Measurements from ENCODE around the gene DYNLL1.
"Not testable (repeated sequence)": the region's sequence is repeated elsewhere in the genome, so short reads cannot be mapped to it uniquely, and the experiment has no call there.

The DYNLL1 gene

GRCh38 chr12:120522568-120522967, 26.7 kb downstream of the DYNLL1 start:
- no peak for DNase-seq

GRCh38 chr12:120528861-120529525, 33.1 kb downstream of the DYNLL1 start, which contains the start of gene COQ5:
TSS of gene COQ5 (minus strand) at chr12:120529158. CDS start at chr12:120529141, 17 bp downstream.
- DNase-seq = peak; percentile 73

- DNase-seq = no peak
Observed at GRCh38 chr12:120529641-120530417, 33.9 kb downstream of the DYNLL1 start.

- not testable (repeated sequence) for DNase-seq
Observed at GRCh38 chr12:120530418-120530761, 34.5 kb downstream of the DYNLL1 start.

- DNase-seq = no peak
Observed at GRCh38 chr12:120532701-120533238, 36.9 kb downstream of the DYNLL1 start.

- peak; percentile 87 for DNase-seq
Observed at GRCh38 chr12:120534203-120534702, 38.3 kb downstream of the DYNLL1 start, which contains the start of gene RNF10. TSS of gene RNF10 (plus strand) at chr12:120534356. CDS start at chr12:120534812, 456 bp downstream.

DNA sequence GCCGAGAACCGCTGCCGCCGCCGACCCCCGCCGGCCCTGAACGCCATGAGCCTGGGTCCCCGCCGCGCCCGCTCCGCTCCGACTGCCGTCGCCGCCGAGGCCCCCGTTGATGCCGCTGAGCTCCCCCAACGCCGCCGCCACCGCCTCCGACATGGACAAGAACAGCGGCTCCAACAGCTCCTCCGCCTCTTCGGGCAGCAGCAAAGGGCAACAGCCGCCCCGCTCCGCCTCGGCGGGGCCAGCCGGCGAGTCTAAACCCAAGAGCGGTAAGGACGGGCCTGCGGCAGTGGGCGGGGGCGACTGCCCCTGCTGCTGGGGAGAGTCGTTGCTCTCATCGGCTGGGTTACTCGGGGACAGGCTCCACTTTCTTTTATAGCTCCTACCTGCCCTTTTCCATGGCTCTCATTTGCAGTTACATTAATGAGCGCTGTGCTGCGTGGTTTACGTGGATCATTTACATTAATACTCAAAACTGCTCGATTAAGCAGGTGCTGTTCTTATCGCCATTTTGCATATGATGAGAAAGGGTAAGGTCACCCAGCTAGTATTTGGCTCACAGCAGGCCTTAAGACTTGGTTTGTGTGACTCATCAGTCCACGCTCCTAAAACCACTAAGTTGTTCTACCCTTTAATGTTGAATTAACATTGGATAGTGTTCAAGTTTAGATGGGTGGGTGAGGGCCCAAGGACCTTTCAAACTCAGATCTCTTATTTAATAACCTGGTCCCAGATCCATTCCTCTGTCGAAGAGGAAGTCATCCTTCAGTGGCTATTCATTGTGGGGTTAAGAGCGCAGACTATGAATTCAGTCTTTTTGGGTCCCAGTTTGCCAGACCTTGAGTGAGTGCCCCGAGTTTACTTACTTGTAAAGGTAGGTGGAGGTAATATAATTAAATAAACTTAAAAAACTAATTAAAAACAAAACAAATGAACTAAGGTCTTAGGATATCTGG, 39.1 kb downstream of the DYNLL1 start:
- no peak for DNase-seq

DNA sequence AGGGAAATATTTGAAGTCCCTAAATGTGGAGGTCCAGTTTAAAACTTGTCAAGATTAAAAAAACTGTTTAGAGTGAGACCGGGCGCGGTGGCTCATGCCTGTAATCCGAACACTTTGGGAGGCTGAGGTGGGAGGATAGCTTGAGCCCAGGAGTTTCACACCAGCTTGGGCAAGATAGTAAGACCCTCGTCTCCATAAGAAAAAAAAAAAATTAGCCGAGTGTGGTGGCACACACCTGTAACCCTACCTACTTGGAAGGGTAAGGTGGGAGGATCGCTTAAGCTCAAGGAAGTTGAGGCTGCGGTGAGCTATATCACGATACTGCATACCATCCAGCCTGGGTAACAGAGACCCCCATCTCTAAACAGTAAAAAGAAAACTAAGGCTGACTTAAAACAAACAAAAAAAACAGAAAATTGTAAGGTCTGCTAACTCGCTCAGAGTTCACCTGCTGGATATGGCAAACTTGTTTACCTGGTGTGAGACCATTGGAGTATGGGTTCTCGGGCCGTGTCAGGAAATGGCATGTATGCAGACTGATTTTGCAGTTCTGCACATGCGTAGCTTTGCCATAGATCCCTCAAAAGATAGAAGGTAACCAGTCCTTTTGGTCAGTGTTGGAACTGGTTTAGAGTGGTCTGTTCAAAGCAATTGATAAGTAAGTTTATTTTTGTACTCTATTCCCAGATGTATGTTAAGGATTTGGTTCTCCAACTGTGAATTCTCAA, 40.3 kb downstream of the DYNLL1 start:
- DNase-seq = no peak

DNA sequence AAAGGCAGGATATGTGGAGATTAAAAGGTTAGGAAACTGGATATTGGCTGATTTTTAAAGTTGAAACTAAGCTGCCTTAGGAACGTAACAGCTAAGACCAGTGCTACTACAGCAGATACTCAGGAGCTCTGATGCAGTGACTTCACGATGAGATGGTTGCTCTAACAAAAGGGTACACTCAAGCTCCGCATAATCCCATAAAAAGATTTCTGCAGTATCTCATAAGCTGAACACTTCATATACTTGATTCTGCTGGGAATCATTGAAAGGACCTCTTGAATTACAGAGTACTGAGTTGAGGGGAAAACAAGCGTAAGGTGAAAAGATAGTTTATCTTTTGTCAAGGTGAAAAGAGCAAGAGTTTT, 41.9 kb downstream of the DYNLL1 start:
- DNase-seq = no peak

- no peak for DNase-seq
Observed at GRCh38 chr12:120538281-120539156, 42.6 kb downstream of the DYNLL1 start.

DNA sequence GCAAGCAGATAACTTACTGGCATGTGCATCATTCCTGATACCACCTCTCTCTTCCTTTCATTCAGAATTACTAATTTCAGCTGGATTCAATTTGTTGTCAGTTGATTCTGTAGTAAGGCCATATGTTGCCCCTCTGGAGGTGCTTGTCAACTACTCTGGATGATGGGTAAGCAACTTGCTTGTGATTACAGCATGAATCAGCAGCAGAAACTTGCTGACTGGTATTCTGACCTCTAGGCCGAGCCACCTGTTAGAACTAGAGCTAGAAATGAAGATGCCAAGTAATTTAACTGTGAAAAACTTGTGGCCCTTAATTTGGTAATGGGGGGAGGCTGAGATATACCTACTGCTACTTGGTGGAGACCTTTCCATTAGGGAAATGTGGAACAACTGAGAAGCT, 43.4 kb downstream of the DYNLL1 start:
- DNase-seq = no peak

GRCh38 chr12:120540445-120540844, 44.5 kb downstream of the DYNLL1 start:
- DNase-seq = no peak

DNA sequence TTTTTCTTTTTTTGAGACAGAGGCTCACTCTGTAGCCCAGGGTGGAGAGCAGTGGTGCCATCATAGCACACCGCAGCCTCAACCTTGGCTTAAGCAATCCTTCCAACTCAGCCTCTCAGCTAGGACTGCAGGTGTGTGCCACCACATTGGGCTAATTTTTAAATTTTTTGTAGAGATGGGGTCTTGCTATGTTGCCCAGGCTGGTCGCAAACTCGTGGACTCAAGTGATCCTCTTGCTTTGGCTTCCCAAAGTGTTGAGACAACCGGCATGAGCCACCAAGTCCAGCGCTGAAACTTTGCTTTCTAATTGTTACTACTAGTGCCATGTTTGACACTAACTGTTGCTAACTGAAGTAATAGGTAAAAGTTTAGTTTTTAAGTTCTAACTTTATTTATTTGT, 46.3 kb downstream of the DYNLL1 start:
- DNase-seq = no peak

- no peak for DNase-seq
Observed at GRCh38 chr12:120544691-120545090, 48.8 kb downstream of the DYNLL1 start.

GRCh38 chr12:120546050-120546386, 50.1 kb downstream of the DYNLL1 start:
- DNase-seq = no peak
